Activated CD4-positive, alpha-beta memory T cell treated with anti-CD3 and anti-CD28 coated beads, Interleukin-2, amount 10 ng/mL, durations not matched to agents 7 days and 5 days (primary cell): ENCODE results near the gene TRIM38. TPM values are rescaled to one million over a fixed set of nuclear protein-coding genes. Genes with fewer than 3 reads are reported as not detected.

Experiments used
- CTCF ChIA-PET: fragments of 350-600 bp; sonication (Branson Sonifier 250); formaldehyde crosslinking; loops from one replicate; lab custom pipeline; 2021; ENCODE audit warnings: antibody characterized with exemption, inconsistent platforms; lab: Charles Lee
- POLR2A ChIA-PET: fragments of 350-600 bp; sonication (Branson Sonifier 250); formaldehyde crosslinking; loops from one replicate; lab custom pipeline; 2021; ENCODE audit warnings: antibody characterized with exemption; lab: Charles Lee
- DNase-seq: peaks from one replicate; pipeline ENCODE4 v3.0.0-alpha.2; 2020
- H3K27ac Mint-ChIP-seq: one replicate; pipeline ENCODE4 v1.8.0; 2021; ENCODE audit warnings: mild to moderate bottlenecking, mixed read lengths
- H3K27me3 Mint-ChIP-seq: one replicate; pipeline ENCODE4 v1.8.0; 2021; ENCODE audit warnings: mixed read lengths
- H3K36me3 Mint-ChIP-seq: one replicate; pipeline ENCODE4 v1.8.0; 2021; ENCODE audit warnings: low read depth, mixed read lengths
- H3K4me1 Mint-ChIP-seq: one replicate; pipeline ENCODE4 v1.8.0; 2021; ENCODE audit warnings: mixed read lengths
- H3K4me3 Mint-ChIP-seq: one replicate; pipeline ENCODE4 v1.8.0; 2021; ENCODE audit warnings: mild to moderate bottlenecking, mixed read lengths
- H3K9me3 Mint-ChIP-seq: one replicate; pipeline ENCODE4 v1.8.0; 2021; ENCODE audit warnings: mixed read lengths
- total RNA-seq, 2 experiments: library from RNA; stranded (reverse); gene quantifications; one replicate each; pipeline ENCODE4 v1.2.3, GENCODE V29; 2021

Gene TRIM38
- total RNA-seq, 2 experiments from 2014 or later: 32.6 to 33.5 TPM

- Mint-ChIP-seq H3K9me3 (peaks cover 5% of the 10 kb centered on the region), H3K4me1 (peaks cover 39% of the 10 kb centered on the region), H3K36me3 (peaks cover 8% of the 10 kb centered on the region), H3K27me3 (no peaks in the 10 kb centered on the region), H3K4me3 (peak overlapping the region; percentile 74), H3K27ac (peak overlapping the region; percentile 96)
- peak; percentile 86 for DNase-seq
- POLR2A ChIA-PET: interaction anchor here (0.6 to 22.9 kb wide), 35 partner anchors 9 to 1875 kb away, joined by 3 to 2531 read pairs (median 4); partner anchors contain the start of genes HFE and TRIM38
- CTCF ChIA-PET: interaction anchor here (0.5 to 7.7 kb wide), 11 partner anchors 9 to 1109 kb away, joined by 3 to 100 read pairs (median 6); a partner anchor contains a TSS
Observed at GRCh38 chr6:26017632-26017966, 55.0 kb downstream of the TRIM38 start.

GRCh38 chr6:26019261-26019830 lies 56.7 kb downstream of the TRIM38 start:
- Mint-ChIP-seq H3K4me3 (no peak overlapping the region), H3K27ac (peak overlapping the region; percentile 34), H3K4me1 (peaks cover 55% of the 10 kb centered on the region), H3K36me3 (peaks cover 8% of the 10 kb centered on the region), H3K9me3 (peaks cover 5% of the 10 kb centered on the region), H3K27me3 (no peaks in the 10 kb centered on the region)
- CTCF ChIA-PET: interaction anchor here (3.0 to 7.7 kb wide), 4 partner anchors 12 to 27 kb away, joined by 18 to 100 read pairs (median 47); a partner anchor contains a TSS
- POLR2A ChIA-PET: interaction anchor here (0.7 to 22.9 kb wide), 35 partner anchors 9 to 1874 kb away, joined by 3 to 2531 read pairs (median 18); partner anchors contain the start of genes HFE, RIPOR2 and TRIM38
- no peak for DNase-seq

GRCh38 chr6:26019967-26020328 lies 57.3 kb downstream of the TRIM38 start:
- no peaks in the 10 kb centered on the region for H3K27me3 Mint-ChIP-seq
- POLR2A ChIA-PET: interaction anchor here (0.6 to 22.9 kb wide), 53 partner anchors 10 to 1873 kb away, joined by 3 to 2531 read pairs (median 8); partner anchors contain the start of genes HFE, RIPOR2 and TRIM38
- peak overlapping the region; percentile 93 for H3K4me3 Mint-ChIP-seq
- no peak for DNase-seq
- H3K27ac Mint-ChIP-seq: peak overlapping the region; percentile 100
- peaks cover 61% of the 10 kb centered on the region for H3K4me1 Mint-ChIP-seq
- peaks cover 5% of the 10 kb centered on the region for H3K9me3 Mint-ChIP-seq
- CTCF ChIA-PET: interaction anchor here (1.0 to 7.7 kb wide), 5 partner anchors 12 to 54 kb away, joined by 3 to 100 read pairs (median 18); a partner anchor contains a TSS
- peaks cover 8% of the 10 kb centered on the region for H3K36me3 Mint-ChIP-seq

GRCh38 chr6:26020329-26021000 lies 57.9 kb downstream of the TRIM38 start:
- H3K27me3 Mint-ChIP-seq: no peaks in the 10 kb centered on the region
- H3K9me3 Mint-ChIP-seq: peaks cover 5% of the 10 kb centered on the region
- peak overlapping the region; percentile 100 for H3K27ac Mint-ChIP-seq
- H3K4me1 Mint-ChIP-seq: peaks cover 65% of the 10 kb centered on the region
- peaks cover 8% of the 10 kb centered on the region for H3K36me3 Mint-ChIP-seq
- CTCF ChIA-PET: interaction anchor here (1.0 to 7.7 kb wide), 5 partner anchors 11 to 55 kb away, joined by 3 to 100 read pairs (median 18); a partner anchor contains a TSS
- H3K4me3 Mint-ChIP-seq: peak overlapping the region; percentile 93
- DNase-seq: peak; percentile 87
- POLR2A ChIA-PET: interaction anchor here (0.6 to 22.9 kb wide), 62 partner anchors 9 to 1873 kb away, joined by 3 to 2531 read pairs (median 6); partner anchors contain the start of genes HFE, RIPOR2 and TRIM38

GRCh38 chr6:26021001-26021349 lies 58.4 kb downstream of the TRIM38 start:
- Mint-ChIP-seq H3K27me3 (no peaks in the 10 kb centered on the region), H3K9me3 (peaks cover 5% of the 10 kb centered on the region), H3K4me1 (peaks cover 70% of the 10 kb centered on the region), H3K27ac (peak overlapping the region; percentile 100), H3K4me3 (peak overlapping the region; percentile 93), H3K36me3 (peaks cover 8% of the 10 kb centered on the region)
- ChIA-PET CTCF (interaction anchor here (1.2 to 7.7 kb wide), 4 partner anchors 11 to 28 kb away, joined by 4 to 100 read pairs (median 37); a partner anchor contains a TSS), POLR2A (interaction anchor here (0.6 to 22.9 kb wide), 54 partner anchors 9 to 1872 kb away, joined by 3 to 2531 read pairs (median 8); partner anchors contain the start of genes RIPOR2 and TRIM38)
- DNase-seq: peak; percentile 72

GRCh38 chr6:26021350-26022131 lies 58.9 kb downstream of the TRIM38 start:
- DNase-seq: peak; percentile 94
- Mint-ChIP-seq H3K4me1 (peaks cover 72% of the 10 kb centered on the region), H3K27me3 (no peaks in the 10 kb centered on the region), H3K36me3 (peaks cover 8% of the 10 kb centered on the region), H3K4me3 (peak overlapping the region; percentile 93), H3K9me3 (peaks cover 5% of the 10 kb centered on the region), H3K27ac (peak overlapping the region; percentile 100)
- ChIA-PET POLR2A (interaction anchor here (0.6 to 22.9 kb wide), 53 partner anchors 8 to 1872 kb away, joined by 3 to 2531 read pairs (median 8); partner anchors contain the start of gene TRIM38), CTCF (interaction anchor here (0.7 to 7.7 kb wide), 9 partner anchors 10 to 75 kb away, joined by 3 to 100 read pairs (median 5); a partner anchor contains a TSS)

GRCh38 chr6:26022132-26022472 lies 59.5 kb downstream of the TRIM38 start:
- Mint-ChIP-seq H3K27ac (peak overlapping the region; percentile 100), H3K9me3 (peaks cover 5% of the 10 kb centered on the region), H3K4me1 (peaks cover 73% of the 10 kb centered on the region), H3K4me3 (peak overlapping the region; percentile 93), H3K36me3 (peaks cover 9% of the 10 kb centered on the region), H3K27me3 (peaks cover 1% of the 10 kb centered on the region)
- ChIA-PET CTCF (interaction anchor here (0.7 to 7.7 kb wide), 9 partner anchors 9 to 177 kb away, joined by 3 to 100 read pairs (median 5); a partner anchor contains a TSS), POLR2A (interaction anchor here (0.9 to 22.9 kb wide), 29 partner anchors 8 to 1871 kb away, joined by 3 to 2531 read pairs (median 23); partner anchors contain the start of gene TRIM38)
- peak; percentile 63 for DNase-seq

- POLR2A ChIA-PET: interaction anchor here (0.8 to 22.9 kb wide), 26 partner anchors 7 to 1870 kb away, joined by 3 to 2531 read pairs (median 30); partner anchors contain the start of gene TRIM38
Observed at GRCh38 chr6:26022737-26023136, 60.1 kb downstream of the TRIM38 start.

GRCh38 chr6:26024651-26025046 lies 62.0 kb downstream of the TRIM38 start:
- Mint-ChIP-seq H3K4me3 (no peak overlapping the region), H3K9me3 (peaks cover 1% of the 10 kb centered on the region), H3K27me3 (peaks cover 2% of the 10 kb centered on the region), H3K36me3 (peaks cover 3% of the 10 kb centered on the region), H3K27ac (peak overlapping the region; percentile 100), H3K4me1 (peaks cover 77% of the 10 kb centered on the region)
- POLR2A ChIA-PET: interaction anchor here (0.7 to 22.9 kb wide), 19 partner anchors 5 to 1869 kb away, joined by 3 to 2531 read pairs (median 44); partner anchors contain the start of gene TRIM38
- no peak for DNase-seq
- CTCF ChIA-PET: interaction anchor here (1.0 to 3.7 kb wide), 3 partner anchors 8 to 21 kb away, joined by 3 to 31 read pairs (median 4); a partner anchor contains a TSS

More at GRCh38 chr6:26022737-26023136, 60.1 kb downstream of the TRIM38 start:
- Mint-ChIP-seq H3K4me3 (peak overlapping the region; percentile 93), H3K36me3 (peaks cover 10% of the 10 kb centered on the region), H3K4me1 (peaks cover 74% of the 10 kb centered on the region), H3K9me3 (peaks cover 5% of the 10 kb centered on the region), H3K27me3 (peaks cover 2% of the 10 kb centered on the region), H3K27ac (peak overlapping the region; percentile 100)
- DNase-seq: no peak
- CTCF ChIA-PET: interaction anchor here (0.9 to 7.7 kb wide), 8 partner anchors 9 to 176 kb away, joined by 3 to 100 read pairs (median 4); a partner anchor contains a TSS

- peak overlapping the region; percentile 75 for H3K4me3 Mint-ChIP-seq
- no peaks in the 10 kb centered on the region for H3K9me3 Mint-ChIP-seq
- peaks cover 2% of the 10 kb centered on the region for H3K27me3 Mint-ChIP-seq
- POLR2A ChIA-PET: interaction anchor here (0.7 to 22.9 kb wide), 36 partner anchors 5 to 1868 kb away, joined by 3 to 2531 read pairs (median 13); partner anchors contain the start of gene TRIM38
- no peak for DNase-seq
- H3K4me1 Mint-ChIP-seq: peaks cover 80% of the 10 kb centered on the region
- CTCF ChIA-PET: interaction anchor here (1.0 to 3.7 kb wide), 17 partner anchors 8 to 1871 kb away, joined by 3 to 36 read pairs (median 5); partner anchors contain the start of gene TRIM38
- peak overlapping the region; percentile 100 for H3K27ac Mint-ChIP-seq
- peaks cover 2% of the 10 kb centered on the region for H3K36me3 Mint-ChIP-seq
Observed at GRCh38 chr6:26025047-26025893, 62.7 kb downstream of the TRIM38 start.
